Cardiac septum (tissue), 1 donor: Measurements from ENCODE around the gene KAZN. TPM values are rescaled to one million over a fixed set of nuclear protein-coding genes. Genes with fewer than 3 reads are reported as not detected.

Source experiments
- DNase-seq: peaks from one replicate; pipeline ENCODE4 v3.0.0-alpha.2; 2020; ENCODE audit warnings: low spot score
- intact Hi-C: fragments of 100-400 bp; cut with DNase I; formaldehyde crosslinking; loops from one replicate; pipeline ENCODE4 v1.14.0; 2022
- total RNA-seq: library from RNA; stranded (reverse); fragmentation: NEBNext Ultra II Directional; extraction: Animal tissue kit (Norgen Biotek cat#: 25700); gene quantifications from one replicate; pipeline ENCODE4 v1.2.1, GENCODE V29; 2021
- donor health status: DM: no; HTN: no; CAD: no.

KAZN gene
- total RNA-seq, 1 donor from 2014 or later = 3.1 TPM

DNA sequence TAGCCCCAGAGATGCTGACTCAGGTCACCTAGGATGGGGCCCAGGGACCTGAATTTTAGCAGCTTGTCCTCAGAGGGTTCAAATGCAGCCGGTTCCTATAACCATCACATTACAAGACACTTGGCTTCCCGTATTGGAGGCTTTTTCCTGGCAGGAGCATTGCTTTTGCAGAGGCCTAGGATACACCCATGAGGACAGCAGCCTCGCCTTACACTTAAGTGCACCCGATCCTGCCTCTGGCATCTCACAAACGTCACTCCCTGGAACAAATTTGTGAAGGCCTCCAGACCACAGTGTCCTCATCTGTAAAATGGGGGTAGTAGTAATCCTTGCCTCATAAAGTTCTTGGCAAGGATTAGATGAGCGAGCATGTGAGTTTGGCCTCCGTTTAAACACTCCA, 130.0 kb downstream of the KAZN start:
- no peak for DNase-seq
- intact Hi-C loops = no loop called here

DNA sequence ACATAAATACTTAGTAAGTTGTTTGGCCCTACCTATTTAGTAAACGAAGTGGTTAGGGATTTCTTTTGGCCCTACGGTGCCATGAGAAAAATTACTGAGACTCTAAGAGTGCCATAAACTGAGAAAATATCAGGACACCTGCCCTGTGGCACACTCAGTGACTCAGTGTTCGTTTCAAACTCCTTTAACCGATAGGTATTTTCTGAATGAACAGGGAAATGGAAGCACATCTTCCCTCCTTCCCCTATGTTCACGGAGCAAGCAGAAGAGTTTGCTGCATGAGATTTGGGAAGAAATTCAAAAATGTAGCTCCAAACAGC, 134.2 kb downstream of the KAZN start:
- intact Hi-C loops = loop anchor here (5.0 kb wide), 1 partner anchor 620 kb away; no protein-coding TSS in a partner anchor
- DNase-seq = no peak

DNA sequence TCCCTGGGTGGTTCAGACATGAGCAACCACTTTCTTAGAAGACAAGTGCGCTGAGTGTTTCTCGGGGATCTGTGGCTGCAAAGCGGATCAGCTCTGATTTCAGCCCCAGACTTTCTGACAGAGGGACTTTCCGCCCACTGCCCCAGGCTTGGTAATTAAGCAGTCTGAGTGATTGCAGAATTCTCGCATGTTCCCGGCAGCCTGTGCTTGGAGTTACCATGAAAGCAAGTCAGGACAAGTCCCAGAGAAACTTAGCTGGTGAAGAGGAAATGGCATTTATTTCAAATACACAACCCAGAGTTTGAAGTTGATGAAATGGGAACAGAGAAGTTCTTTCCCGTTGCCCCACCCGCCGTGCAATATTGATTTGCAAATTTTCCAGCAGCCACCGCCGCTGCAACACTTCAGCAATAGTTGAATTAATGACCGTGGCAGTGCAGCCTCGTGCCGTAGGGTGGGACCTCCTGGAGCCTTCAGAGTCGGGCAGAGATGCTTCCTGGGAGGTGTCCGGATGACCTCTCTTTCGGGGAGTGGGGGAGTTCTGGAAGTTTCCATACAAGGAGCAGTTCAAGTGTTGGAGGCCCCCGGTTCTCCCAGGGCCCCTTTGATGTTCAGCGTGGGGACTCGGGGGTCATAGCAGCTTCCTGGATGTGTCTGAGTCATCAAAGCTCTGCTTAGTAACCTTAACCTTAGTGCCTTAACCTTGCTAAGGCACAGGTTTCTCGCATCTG, 134.7 kb downstream of the KAZN start:
- intact Hi-C loops = loop anchor here (5.0 kb wide), 1 partner anchor 621 kb away; no protein-coding TSS in a partner anchor
- no peak for DNase-seq

DNA sequence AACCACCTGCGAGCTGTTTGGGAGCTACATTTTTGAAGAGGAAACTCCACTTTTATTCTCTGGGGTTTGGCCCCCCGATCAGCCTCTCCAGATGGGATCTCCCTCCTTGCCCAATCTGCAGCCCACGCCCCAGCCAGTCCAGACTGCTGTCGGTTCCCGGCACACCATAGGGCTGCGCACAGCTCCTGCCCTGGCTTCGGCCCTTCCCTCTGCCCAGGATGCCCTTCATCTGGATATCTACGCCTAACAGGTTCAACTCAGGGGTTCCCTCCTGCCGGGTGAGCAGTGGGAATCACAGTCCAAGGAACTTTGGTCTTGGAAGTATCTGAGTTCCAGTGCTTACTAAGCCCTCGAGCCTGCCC, 135.3 kb downstream of the KAZN start:
- DNase-seq = no peak
- intact Hi-C loops = loop anchor here (5.0 kb wide), 1 partner anchor 621 kb away; no protein-coding TSS in a partner anchor

DNA sequence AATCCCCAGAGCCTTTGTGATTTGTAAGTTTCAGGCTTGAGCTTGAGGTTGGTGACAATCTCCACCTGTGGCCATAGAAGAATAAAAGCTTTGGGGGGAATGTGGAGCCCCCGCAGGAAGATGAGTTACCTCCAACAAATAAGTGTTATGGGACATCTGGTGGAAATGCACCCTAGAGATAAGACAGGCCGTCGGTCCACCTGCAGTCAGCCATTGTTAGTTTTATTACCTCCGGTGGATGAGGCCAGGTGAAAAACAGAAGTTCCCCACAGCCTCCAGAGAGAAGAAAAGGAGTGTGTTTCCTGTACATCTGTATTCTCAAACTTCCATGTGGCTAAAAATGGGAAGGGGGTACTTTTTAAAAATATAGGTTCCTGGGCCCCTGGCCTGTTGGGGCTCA, 137.4 kb downstream of the KAZN start:
- no peak for DNase-seq

DNA sequence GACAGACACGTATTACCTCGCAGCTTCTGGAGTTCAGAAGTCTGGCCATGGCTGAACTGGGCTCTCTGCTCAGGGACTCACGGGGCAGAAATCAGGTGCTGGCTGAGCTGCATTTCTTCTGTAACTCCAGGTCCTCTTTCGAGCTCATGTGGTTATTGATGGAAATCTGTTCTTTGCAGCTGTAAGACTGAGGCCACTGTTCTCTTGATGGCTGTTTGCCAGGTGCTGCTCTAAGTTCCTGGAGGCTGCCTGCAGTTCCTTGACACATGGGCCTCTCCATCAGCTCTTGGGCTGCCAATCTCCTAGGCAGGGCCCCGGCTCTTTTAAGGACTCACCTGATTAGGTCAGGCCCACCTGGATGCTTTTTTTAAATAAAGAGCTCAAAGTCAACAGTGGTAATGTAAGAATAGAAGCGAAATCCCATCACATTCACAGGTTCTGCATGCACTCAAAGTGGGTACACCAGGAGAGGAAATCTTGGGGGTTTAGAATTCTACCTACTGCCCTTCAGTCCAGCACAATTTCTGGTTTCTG, 139.1 kb downstream of the KAZN start:
- DNase-seq = no peak
- intact Hi-C loops = no loop called here

More for the DNA sequence above, 137.4 kb downstream of the KAZN start:
- intact Hi-C loops = no loop called here

DNA sequence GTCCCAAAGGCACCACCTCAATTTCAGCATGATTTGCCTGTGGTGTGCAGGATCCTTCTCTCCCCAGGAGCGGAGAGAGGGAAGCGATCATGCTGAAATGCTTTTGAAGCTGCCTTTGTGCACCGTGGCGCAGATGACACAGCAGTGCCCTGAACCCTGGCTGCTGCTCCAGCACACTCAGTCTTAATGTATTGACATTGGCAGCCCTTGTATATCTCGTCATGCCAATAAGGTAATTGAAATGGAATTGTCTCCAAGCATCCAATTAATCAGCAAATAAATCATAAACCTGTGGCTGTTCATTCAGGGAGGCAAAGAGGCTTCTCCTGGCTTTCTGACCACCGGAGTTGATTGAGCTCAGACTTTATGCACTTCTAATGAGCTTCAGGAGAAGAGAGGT, 139.8 kb downstream of the KAZN start:
- intact Hi-C loops = no loop called here
- no peak for DNase-seq

DNA sequence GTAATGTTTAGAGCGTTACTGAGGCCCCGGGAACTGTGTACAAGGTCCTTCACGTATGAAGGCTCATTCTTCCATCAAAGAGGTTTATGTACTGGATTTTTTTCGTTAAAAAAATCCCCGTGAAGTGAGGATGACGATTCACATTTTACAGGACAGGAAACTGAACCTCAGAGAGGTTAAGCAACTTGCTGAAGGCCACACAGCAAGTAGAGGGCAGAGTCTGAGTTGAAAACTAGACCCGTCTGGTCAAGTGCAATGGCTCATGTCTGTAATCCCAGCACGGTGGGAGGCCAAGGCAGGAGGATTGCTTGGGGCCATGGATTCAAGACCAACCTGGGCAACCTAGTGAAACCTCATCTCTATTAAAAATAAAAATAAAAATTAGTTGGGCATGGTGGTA, 140.2 kb downstream of the KAZN start:
- intact Hi-C loops = no loop called here
- no peak for DNase-seq

DNA sequence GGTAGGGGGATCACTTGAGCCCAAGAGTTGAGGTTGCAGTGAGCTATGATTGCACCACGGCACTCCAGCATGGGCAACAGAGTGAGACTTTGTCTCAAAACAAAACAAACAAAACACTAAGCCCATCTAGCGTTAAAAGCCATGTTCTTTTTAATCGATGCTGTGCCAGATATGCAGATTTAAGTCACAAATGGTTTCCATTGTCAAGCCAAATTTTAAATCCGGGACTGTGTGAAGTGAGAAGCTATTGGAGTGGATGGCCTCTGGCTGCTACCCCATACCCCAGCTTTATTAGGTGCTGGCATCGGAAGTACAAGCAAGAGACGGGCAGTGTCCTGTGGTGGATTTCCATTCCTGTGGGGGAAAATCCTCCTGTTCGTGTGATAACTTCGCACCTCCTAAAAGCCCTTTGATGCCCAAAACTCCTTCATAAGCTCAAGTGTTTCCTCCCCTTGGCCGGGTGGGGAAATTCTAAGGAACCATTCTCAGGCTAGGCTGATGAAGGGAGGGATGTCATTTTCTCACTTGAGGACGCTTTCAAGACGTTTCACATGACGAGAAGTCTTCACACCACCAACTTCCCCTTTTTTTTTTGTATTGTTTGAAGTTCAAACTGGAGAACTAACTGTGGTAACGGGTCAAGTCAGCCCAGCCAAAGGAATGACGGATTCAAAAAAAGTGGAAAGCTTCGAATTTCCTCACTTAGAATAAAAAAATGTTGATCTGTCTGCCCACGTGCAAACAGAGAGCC, 140.8 kb downstream of the KAZN start:
- no peak for DNase-seq
- intact Hi-C loops = no loop called here

DNA sequence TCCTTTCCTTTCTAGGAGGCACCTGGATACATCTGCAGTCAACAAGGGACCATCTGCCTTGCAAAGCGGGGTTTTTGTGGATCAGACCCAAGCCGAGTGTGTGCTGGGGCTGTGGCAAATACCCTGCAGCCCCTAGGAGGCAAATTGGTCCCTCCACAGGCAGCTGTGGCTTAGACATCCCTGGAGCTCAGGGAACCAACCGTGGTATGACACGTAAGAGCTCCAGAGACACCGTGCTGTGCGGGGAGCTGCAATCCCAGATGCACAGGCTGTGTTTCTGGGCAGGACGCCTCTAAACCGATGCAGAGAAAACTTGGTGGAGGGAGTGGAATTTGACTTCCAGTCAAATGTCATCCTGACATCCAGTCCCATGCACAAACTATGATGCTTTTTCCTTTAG, 141.5 kb downstream of the KAZN start:
- intact Hi-C loops = no loop called here

DNA sequence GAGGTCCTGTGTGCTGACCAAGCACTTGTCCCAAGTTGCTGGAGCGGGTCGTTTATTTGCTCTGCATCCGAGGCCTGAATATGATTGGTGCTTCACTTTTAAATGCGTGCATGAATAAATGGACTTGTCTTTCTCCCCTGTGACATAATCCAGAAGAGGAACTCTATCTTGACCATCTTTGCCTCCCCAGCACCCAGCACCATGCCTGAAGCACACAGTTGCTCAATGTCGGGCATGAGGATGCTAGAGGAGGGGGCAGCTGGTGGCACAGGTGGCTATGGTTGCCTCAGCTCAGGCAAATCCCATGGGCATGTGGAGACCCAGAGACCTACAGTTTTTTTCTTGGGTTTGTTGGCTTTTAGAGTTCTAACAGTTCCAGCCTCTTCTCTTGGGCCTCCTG, 142.6 kb downstream of the KAZN start:
- intact Hi-C loops = no loop called here
- DNase-seq = no peak

More for the DNA sequence above, 141.5 kb downstream of the KAZN start:
- no peak for DNase-seq

DNA sequence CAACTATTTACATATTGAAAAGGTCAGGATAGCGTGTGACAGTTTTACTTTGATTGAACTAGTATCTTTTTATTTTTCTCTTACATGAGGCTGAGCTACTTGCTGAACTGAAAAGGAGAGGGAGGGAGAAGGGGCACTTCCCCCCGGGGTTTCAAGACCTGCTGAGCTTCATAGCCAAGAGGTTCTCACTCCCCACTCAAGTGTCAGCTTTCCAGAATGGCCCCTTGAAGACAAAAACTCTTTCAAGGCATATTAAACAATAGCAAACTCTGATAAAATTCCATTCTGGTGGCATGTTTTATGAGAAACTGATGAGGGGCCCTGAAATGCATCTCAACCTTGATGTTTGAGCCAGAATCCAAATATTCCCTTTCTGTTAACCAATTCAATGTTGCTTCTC, 143.0 kb downstream of the KAZN start:
- intact Hi-C loops = no loop called here
- no peak for DNase-seq

DNA sequence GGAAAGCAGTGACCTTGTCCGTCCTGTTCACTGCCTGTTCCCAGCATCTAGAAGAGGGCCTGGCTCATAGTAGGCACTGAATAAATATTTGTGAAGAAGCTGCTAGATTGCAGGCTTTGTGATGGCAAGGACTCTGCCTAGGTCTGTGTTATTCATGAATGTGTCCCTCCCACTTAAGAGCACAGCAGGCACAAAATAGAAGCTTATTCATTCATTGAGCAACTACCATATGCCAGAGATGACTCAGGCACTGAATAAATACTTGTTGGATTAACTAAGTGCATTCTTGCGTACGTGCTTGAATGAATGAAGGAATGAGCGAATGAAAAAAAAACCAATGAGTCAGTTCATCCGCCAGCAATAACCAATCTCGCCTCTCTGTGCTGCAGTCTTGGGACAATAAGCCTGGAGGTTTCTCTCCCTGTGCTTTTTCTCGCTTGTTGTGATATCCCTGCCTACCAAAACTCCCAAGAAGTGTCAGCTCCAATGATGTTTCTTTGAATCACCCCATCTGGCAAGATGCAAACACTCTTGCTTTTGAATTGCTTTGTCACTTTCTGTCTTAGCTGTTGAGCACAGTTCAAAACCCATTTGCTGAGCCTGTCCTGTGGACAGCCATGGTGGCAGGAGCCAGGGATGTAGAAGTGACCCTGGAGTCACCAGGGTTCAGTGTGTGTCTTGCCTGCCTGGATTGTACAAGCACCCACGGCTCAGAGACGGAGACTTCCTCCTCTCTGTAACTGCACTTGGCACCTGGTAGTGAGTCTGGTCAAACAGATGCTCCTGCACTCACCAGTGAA, 143.9 kb downstream of the KAZN start:
- intact Hi-C loops = no loop called here
- DNase-seq = no peak

DNA sequence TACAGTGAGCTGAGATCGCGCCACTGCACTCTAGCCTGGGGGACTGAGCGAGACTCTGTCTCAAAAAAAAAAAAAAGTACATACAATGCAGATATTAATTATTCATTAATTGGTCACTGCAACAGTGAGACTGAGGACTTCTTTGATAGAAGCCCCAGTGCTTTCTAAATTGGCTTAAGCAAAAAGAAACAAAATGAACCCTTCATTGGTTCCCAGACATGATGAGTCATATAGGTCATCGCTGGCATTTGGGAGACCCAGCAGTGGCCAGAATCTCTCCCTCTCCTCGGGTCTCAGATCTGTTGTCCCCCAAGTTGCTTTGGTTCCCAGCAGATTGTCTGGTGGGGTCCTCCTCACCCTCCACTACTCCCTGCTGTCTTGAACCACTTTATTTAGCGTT, 144.9 kb downstream of the KAZN start:
- no peak for DNase-seq
- intact Hi-C loops = no loop called here

DNA sequence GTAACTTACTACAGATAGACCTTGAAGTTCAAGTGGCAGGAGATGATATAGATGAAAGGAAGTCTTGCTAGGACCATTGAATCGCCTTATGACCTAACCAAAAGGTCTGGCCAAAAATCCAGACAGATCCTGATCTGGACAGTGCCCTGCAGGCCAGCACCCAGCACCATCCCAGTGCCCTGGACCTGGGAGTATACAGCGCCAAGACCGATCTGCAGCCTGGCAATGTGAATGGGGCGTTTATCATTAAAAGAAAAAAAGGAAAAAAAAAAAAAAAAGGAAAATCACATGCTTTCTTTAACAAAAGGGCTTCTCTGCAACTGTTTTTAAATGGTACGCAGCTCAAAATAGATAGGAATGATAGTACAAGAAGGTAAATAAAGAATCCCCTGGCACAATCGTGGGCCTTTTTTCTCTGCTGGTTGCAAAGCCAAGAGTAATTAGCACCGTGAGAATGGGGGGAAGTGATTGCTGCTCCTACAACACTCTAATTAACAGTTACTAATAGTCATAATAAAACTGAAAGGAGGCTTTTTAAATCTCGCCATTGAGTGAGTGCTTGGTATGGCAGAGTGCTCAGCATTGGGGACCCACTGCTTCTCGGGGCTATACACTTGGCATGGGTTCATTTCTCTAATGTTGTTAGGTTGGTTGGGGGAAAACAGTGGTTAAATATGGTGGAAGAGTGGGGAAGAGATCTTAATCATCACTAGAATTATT, 146.7 kb downstream of the KAZN start:
- DNase-seq = no peak
- intact Hi-C loops = no loop called here

DNA sequence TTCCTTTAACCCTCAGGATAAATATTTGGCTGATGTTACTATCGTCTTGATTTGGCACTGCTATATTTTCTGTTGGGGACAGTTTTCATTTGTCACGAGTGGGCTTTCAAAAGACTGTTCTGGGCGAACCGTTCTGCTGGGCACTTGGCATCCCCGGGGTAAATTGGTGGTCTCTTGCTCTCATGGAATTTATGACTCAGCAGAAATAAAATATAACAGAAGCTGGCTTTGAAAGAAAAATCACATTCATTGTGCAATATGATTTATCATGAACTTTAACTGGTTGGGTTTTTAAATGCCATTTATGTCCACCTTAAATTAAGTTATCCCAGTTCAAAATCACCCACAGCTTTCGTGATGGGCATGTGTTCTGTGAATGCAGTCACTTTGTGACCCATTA, 147.3 kb downstream of the KAZN start:
- no peak for DNase-seq
- intact Hi-C loops = no loop called here

DNA sequence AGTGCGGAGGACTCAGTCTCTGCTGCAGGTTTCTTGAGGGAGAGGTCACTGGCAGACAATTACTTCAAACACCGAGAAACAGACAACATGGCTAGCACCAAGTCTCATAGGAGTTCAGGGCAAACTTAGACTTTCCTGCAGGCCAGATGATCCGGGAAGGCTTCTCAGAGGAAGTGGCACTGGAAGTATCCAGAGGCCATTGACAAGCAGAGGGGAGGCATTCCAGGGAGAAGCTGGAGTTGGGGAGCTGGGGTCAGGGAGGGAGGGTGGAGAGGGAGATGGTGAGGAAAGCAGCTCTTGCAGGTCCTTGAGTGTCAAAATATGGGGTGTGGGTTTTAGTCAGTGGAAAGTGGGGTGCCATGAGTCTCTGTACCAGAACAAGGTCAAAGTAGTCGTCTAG, 147.9 kb downstream of the KAZN start:
- DNase-seq = no peak
- intact Hi-C loops = no loop called here

DNA sequence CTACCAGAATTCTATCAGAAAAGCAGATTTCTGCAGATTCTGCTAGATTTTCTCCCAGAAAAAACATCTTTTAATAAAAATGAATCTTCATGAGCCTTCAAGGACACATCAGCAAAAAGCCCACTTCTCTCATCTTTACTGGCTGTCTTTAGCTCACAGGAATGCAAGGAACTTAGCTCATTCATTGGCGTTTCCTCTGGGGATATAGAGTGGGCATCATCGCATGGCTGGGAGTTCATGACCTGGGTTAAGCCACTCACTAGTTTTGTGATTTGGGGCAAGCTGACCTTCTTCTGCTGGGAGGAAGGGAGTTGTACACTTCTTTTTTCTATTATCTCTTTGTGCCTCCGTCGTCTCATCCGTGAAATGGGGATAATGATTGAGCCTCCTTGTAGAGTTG, 149.7 kb downstream of the KAZN start:
- DNase-seq = no peak

DNA sequence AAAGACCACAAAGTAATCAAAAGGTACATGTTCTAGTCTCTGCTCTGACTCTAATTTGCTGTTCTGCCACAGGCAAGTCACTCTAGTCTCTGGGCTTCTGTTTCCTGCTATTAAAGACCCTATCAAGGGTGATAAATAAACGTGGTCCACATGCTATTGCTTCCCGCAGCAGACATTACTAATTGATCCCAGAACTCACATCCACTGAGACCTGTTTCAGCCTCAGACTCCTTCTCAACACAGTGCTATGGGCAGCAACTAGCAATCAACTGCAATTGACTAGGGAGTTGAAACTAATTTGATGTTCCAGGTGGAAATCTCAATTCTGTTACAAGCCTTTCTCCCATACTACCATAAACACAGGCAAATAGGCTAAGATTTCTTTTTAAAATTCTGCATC, 150.5 kb downstream of the KAZN start:
- intact Hi-C loops = no loop called here
- no peak for DNase-seq

More for the DNA sequence above, 149.7 kb downstream of the KAZN start:
- intact Hi-C loops = no loop called here

DNA sequence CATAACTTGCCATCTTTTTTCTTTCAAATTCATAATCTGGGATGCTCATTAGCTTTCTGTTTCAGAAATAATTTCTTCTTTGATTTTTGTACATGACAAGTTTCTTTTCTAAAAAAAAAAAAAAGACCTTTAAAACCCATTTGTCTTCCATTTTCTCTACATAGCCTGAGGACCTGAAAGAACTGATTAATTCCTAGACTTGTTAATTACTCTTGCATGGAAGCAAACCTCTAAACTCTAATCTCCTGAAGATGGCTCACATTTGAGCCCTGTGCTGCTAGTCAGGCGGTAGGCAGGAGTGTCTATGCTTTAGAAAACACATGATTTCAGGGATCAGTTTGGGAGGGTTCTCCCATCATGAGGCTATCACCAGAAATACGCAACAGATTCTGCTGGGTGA, 152.0 kb downstream of the KAZN start:
- intact Hi-C loops = no loop called here
- no peak for DNase-seq
